ENCODE results near the gene MGME1.

DNA sequence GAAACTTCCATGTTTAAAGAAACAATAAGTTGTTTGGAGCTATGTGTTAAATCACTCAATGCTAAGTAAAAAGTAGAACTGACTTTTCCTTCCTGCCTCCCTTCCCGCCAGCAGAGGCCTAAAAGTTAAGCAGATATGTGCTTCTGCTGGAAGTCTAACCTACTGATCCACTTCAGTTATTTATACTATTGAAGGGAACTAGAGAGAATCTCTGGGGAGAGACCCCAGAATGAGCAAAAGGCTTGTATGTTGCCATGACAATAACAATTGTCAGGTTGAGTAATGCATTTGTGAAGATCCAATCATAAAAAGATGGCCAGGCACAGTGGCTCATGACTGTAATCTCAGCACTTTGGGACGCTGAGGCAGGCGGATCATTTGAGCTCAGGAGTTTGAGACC lies 24.7 kb downstream of the MGME1 start:
- no peak for TF ChIP-seq CTCF (conservative IDR thresholded peaks at IDR 0.05 in 1 of 2, IDR thresholded peaks at IDR 0.05 in 1 of 2; ENCODE audit: low read depth in 1 of 2, low read length in 2 of 2)
- TF ChIP-seq EZH2 (IDR thresholded peaks at IDR 0.05; ENCODE audit: low read length, missing control alignments) = no peak

Data from fibroblast of lung (primary cell).